Liver (tissue), 9 donors: Measurements from ENCODE around the gene TRH. TPM values are rescaled to one million over a fixed set of nuclear protein-coding genes. Genes with fewer than 3 reads are reported as not detected.

ENCODE experiments used
- DNase-seq: peaks from one replicate; pipeline ENCODE4 v3.0.0-alpha.2; 2017; ENCODE audit warnings: low spot score
- H3K27ac ChIP-seq, 2 donors: one replicate each; pipeline ENCODE4 v1.7.0; 2013; ENCODE audit warnings: inconsistent platforms in 2 of 2, low read length in 2 of 2, control low read depth in 1 of 2, low read depth in 1 of 2, mild to moderate bottlenecking in 1 of 2
- H3K27me3 ChIP-seq, 4 donors: one replicate each; pipeline versions ENCODE4 v1.6.1 to v1.7.0; 2013; ENCODE audit warnings: low read length in 3 of 4, inconsistent platforms in 1 of 4, mild to moderate bottlenecking in 1 of 4, moderate library complexity in 1 of 4; ENCODE audit not compliant: control insufficient read depth in 4 of 4, insufficient read depth in 4 of 4
- H3K36me3 ChIP-seq, 4 donors: one replicate each; pipeline versions ENCODE4 v1.6.1 to v1.7.0; 2013; ENCODE audit warnings: low read length in 3 of 4, mild to moderate bottlenecking in 3 of 4, low read depth in 1 of 4, moderate library complexity in 1 of 4; ENCODE audit not compliant: control insufficient read depth in 4 of 4, insufficient read depth in 3 of 4
- H3K4me1 ChIP-seq, 4 donors: one replicate each; pipeline versions ENCODE4 v1.6.1 to v1.7.0; 2013; ENCODE audit warnings: low read length in 3 of 4, mild to moderate bottlenecking in 3 of 4, moderate library complexity in 1 of 4; ENCODE audit not compliant: control insufficient read depth in 4 of 4, insufficient read depth in 4 of 4
- H3K4me3 ChIP-seq, 3 donors: one replicate each; pipeline versions ENCODE4 v1.6.1 to v1.7.0; 2013; ENCODE audit warnings: low read length in 3 of 3, control low read depth in 1 of 3, low read depth in 1 of 3, mild to moderate bottlenecking in 1 of 3
- H3K9ac ChIP-seq, 2 donors: one replicate each; pipeline ENCODE4 v1.7.0; 2013; ENCODE audit warnings: low read length in 2 of 2, mild to moderate bottlenecking in 2 of 2, moderate library complexity in 2 of 2, control low read depth in 1 of 2, low read depth in 1 of 2
- H3K9me3 ChIP-seq, 4 donors: one replicate each; pipeline versions ENCODE4 v1.6.1 to v1.7.0; 2013; ENCODE audit warnings: low read length in 3 of 4; ENCODE audit not compliant: control insufficient read depth in 4 of 4
- ATF3 ChIP-seq: IDR thresholded peaks from 2 replicates; pipeline ENCODE4 v1.6.1; 2016; ENCODE audit warnings: antibody characterized with exemption
- CTCF ChIP-seq: fragments of 150-350 bp; IDR thresholded peaks from 2 replicates; pipeline ENCODE4 v1.5.1; 2017; ENCODE audit warnings: improper control_type of control experiment, low read depth, low read length; ENCODE audit not compliant: missing input control
- EGR1 ChIP-seq, 2 donors: IDR thresholded peaks; 2 replicates each; pipeline ENCODE4 v1.6.1; 2016 to 2018; ENCODE audit warnings: antibody characterized with exemption in 2 of 2, low read depth in 2 of 2
- FOXA2 ChIP-seq: IDR thresholded peaks from 2 replicates; pipeline ENCODE4 v1.6.1; 2016; ENCODE audit warnings: antibody characterized with exemption
- GABPA ChIP-seq, 2 donors: IDR thresholded peaks in 1 of 2; conservative IDR thresholded peaks in 1 of 2; 2 replicates each; pipeline ENCODE4 v1.6.1; 2016; ENCODE audit warnings: antibody characterized with exemption in 2 of 2, mild to moderate bottlenecking in 1 of 2, moderate library complexity in 1 of 2
- HNF4G ChIP-seq: IDR thresholded peaks from 2 replicates; pipeline ENCODE4 v1.6.1; 2016; ENCODE audit warnings: antibody characterized with exemption
- JUND ChIP-seq, 2 donors: IDR thresholded peaks; 2 replicates each; pipeline ENCODE4 v1.6.1; 2016; ENCODE audit warnings: antibody characterized with exemption in 2 of 2
- NR2F2 ChIP-seq: IDR thresholded peaks from 2 replicates; pipeline ENCODE4 v1.6.1; 2016; ENCODE audit warnings: antibody characterized with exemption
- RAD21 ChIP-seq, 2 donors: IDR thresholded peaks; 2 replicates each; pipeline ENCODE4 v1.6.1; 2016; ENCODE audit warnings: antibody characterized with exemption in 2 of 2, mild to moderate bottlenecking in 2 of 2
- REST ChIP-seq: IDR thresholded peaks from 2 replicates; pipeline ENCODE4 v1.6.1; 2016; ENCODE audit warnings: antibody characterized with exemption, mild to moderate bottlenecking
- TAF1 ChIP-seq: conservative IDR thresholded peaks from 2 replicates; pipeline ENCODE4 v1.6.1; 2016; ENCODE audit warnings: antibody characterized with exemption, mild to moderate bottlenecking
- YY1 ChIP-seq: IDR thresholded peaks from 2 replicates; pipeline ENCODE4 v1.6.1; 2016; ENCODE audit warnings: antibody characterized with exemption, mild to moderate bottlenecking
- ZBTB33 ChIP-seq: IDR thresholded peaks from 2 replicates; pipeline ENCODE4 v1.6.1; 2016; ENCODE audit warnings: antibody characterized with exemption
- WGBS: extraction: QIAGEN DNeasy Blood & Tissue Kit; methylation state at CpG from one replicate; pipeline ENCODE4 v1.1.7; 2013; 5-methylcytosine and 5-hydroxymethylcytosine counted together
- polyA plus RNA-seq, 2 donors: library from polyadenylated mRNA; stranded (reverse) in 1 of 2; unstranded in 1 of 2; fragments of 200-250 nt in 1 of 2; fragments of >200 nt in 1 of 2; fragmentation: Nextera tagmentation in 1 of 2; extraction: Ambion mirVana in 1 of 2; gene quantifications; one replicate each; pipeline versions ENCODE4 v1.2.1 to v1.2.3, GENCODE V29; 2013 to 2015
- total RNA-seq, 2 donors: library from RNA; depleted of rRNA; stranded (reverse); fragments of >200 nt; gene quantifications; one replicate each; pipeline ENCODE4 v1.2.3, GENCODE V29; 2014
- donor health status: healthy.
- donor health status: healthy.
- donor health status: healthy.
- donor health status: healthy.
- donor health status: healthy.

The TRH gene
- total and polyA plus RNA-seq, 4 donors, result 0.28 TPM; not detected in 3

DNA sequence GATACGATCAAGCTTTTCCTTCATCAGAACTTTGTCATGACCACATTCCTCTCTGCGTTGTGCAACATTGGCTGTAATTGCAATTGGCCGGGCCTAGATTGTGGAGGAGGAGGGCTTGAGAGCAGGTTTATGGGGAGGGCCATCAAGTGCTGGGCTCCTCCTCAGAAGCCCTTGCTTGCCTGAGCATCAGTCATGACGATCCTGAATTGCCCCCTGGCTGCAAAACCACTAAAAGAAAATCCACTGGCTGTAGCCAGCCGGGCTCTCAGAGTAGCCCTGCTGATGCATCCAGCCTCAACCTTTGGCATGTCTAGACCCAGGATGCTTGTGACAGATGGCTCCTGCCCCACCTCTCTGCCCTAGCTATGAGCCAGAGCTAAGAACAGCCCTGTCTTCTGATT lies 13.4 kb upstream of the TRH start:
- no peak for DNase-seq
- 70% methylated on average over 5 of the region's 5 CpGs for WGBS
- Histone ChIP-seq H3K9ac (no peak overlapping the region), H3K27me3 (no peaks in the 10 kb centered on the region), H3K27ac (no peak overlapping the region), H3K9me3 (no peaks in the 10 kb centered on the region), H3K4me3 (no peak overlapping the region), H3K36me3 (no peaks in the 10 kb centered on the region), H3K4me1 (no peaks in the 10 kb centered on the region)
- TF ChIP-seq FOXA2, result no peak
- no peak for TF ChIP-seq TAF1
- TF ChIP-seq JUND (IDR thresholded peaks at IDR 0.05), result no peak
- no peak for TF ChIP-seq HNF4G
- no peak for TF ChIP-seq REST
- TF ChIP-seq GABPA (IDR thresholded peaks at IDR 0.05 in 1 of 2, conservative IDR thresholded peaks at IDR 0.05 in 1 of 2), result no peak
- TF ChIP-seq EGR1 (IDR thresholded peaks at IDR 0.05; ENCODE audit: low read depth in 2 of 2), result no peak
- no peak for TF ChIP-seq ATF3
- TF ChIP-seq RAD21 (IDR thresholded peaks at IDR 0.05), result no peak
- TF ChIP-seq ZBTB33, result no peak

- H3K9ac ChIP-seq, result no peak overlapping the region
- H3K4me1 ChIP-seq, result no peaks in the 10 kb centered on the region
- 84% methylated on average over 3 of the region's 3 CpGs for WGBS
- no peaks in the 10 kb centered on the region for H3K36me3 ChIP-seq
- H3K9me3 ChIP-seq, result no peaks in the 10 kb centered on the region
- TF ChIP-seq NR2F2, result no peak
- TF ChIP-seq CTCF, result no peak
- TF ChIP-seq YY1, result no peak
- H3K27me3 ChIP-seq, result no peaks in the 10 kb centered on the region
- no peak for DNase-seq
- no peak overlapping the region for H3K27ac ChIP-seq
- H3K4me3 ChIP-seq, result no peak overlapping the region
Observed at GRCh38 chr3:129962600-129962999, 11.9 kb upstream of the TRH start.
